ENCODE data around the gene PPP1R36. TPM values are rescaled to one million over a fixed set of nuclear protein-coding genes. Genes with fewer than 3 reads are reported as not detected.

Gene PPP1R36
- total RNA-seq, 1 experiment from 2014 or later, result not detected

- POLR2A ChIA-PET (ENCODE audit: unreplicated experiment), result no interaction called here
- intact Hi-C loops (cut with micrococcal nuclease; ENCODE audit: unreplicated experiment), result loop anchor here (10.0 kb wide), 1 partner anchor 346 kb away; no protein-coding TSS in a partner anchor
- no peaks in the 10 kb centered on the region for H3K4me1 ChIP-seq (replicated peaks; ENCODE audit: insufficient read depth)
- no peak overlapping the region for H2AFZ ChIP-seq
- TF ChIP-seq EZH2 (IDR thresholded peaks at IDR 0.05; ENCODE audit: low read depth), result no peak
- no peak for TF ChIP-seq CTCF (conservative IDR thresholded peaks at IDR 0.05)
- H3K79me2 ChIP-seq (ENCODE audit: low read depth), result no peaks in the 10 kb centered on the region
- no peaks in the 10 kb centered on the region for H3K9me2 ChIP-seq (ENCODE audit: insufficient read depth)
- H3K27ac ChIP-seq, result no peak overlapping the region
- H3K4me2 ChIP-seq, result no peak overlapping the region
- CTCF ChIA-PET, result no interaction called here
- no TSS peak for BruUV-seq (replicated peaks)
- no peaks in the 10 kb centered on the region for H3K9me3 ChIP-seq (ENCODE audit: insufficient read depth, low read depth)
- DNase-seq, result no peak
- H3K27me3 ChIP-seq (ENCODE audit: insufficient read depth, low read depth), result no peaks in the 10 kb centered on the region
- H3K4me3 ChIP-seq, result no peak overlapping the region
- H3K36me3 ChIP-seq (ENCODE audit: low read depth), result no peaks in the 10 kb centered on the region
- H3F3A ChIP-seq (ENCODE audit: insufficient read depth, low read depth), result no peaks in the 10 kb centered on the region
- H4K20me1 ChIP-seq (ENCODE audit: insufficient read depth), result no peaks in the 10 kb centered on the region
Measured at GRCh38 chr14:64549016-64549415, 745 bp upstream of the PPP1R36 start.

GRCh38 chr14:64550621-64551333, 1.0 kb downstream of the PPP1R36 start:
- Histone ChIP-seq H3K27me3 (ENCODE audit: insufficient read depth, low read depth) (no peaks in the 10 kb centered on the region), H3K4me2 (no peak overlapping the region), H3K4me3 (no peak overlapping the region), H2AFZ (no peak overlapping the region), H3K36me3 (ENCODE audit: low read depth) (no peaks in the 10 kb centered on the region), H3K9me2 (ENCODE audit: insufficient read depth) (no peaks in the 10 kb centered on the region), H3K9me3 (ENCODE audit: insufficient read depth, low read depth) (no peaks in the 10 kb centered on the region), H3K4me1 (replicated peaks; ENCODE audit: insufficient read depth) (no peaks in the 10 kb centered on the region), H4K20me1 (ENCODE audit: insufficient read depth) (no peaks in the 10 kb centered on the region), H3K27ac (no peak overlapping the region), H3F3A (ENCODE audit: insufficient read depth, low read depth) (no peaks in the 10 kb centered on the region), H3K79me2 (ENCODE audit: low read depth) (no peaks in the 10 kb centered on the region)
- ChIA-PET POLR2A (ENCODE audit: unreplicated experiment) (interaction anchor here (0.7 kb wide), 1 partner anchor 540 kb away, joined by 5 read pairs; no protein-coding TSS in a partner anchor), CTCF (no interaction called here)
- DNase-seq, result no peak
- intact Hi-C loops (cut with micrococcal nuclease; ENCODE audit: unreplicated experiment), result no loop called here
- TF ChIP-seq CTCF (conservative IDR thresholded peaks at IDR 0.05), result no peak
- BruUV-seq (replicated peaks), result no TSS peak

- no peaks in the 10 kb centered on the region for H4K20me1 ChIP-seq (ENCODE audit: insufficient read depth)
- H3K27me3 ChIP-seq (ENCODE audit: insufficient read depth, low read depth), result no peaks in the 10 kb centered on the region
- no peak for TF ChIP-seq CTCF (conservative IDR thresholded peaks at IDR 0.05)
- no peak for TF ChIP-seq EZH2 (IDR thresholded peaks at IDR 0.05; ENCODE audit: low read depth)
- no peak overlapping the region for H2AFZ ChIP-seq
- H3K27ac ChIP-seq, result no peak overlapping the region
- no peaks in the 10 kb centered on the region for H3K36me3 ChIP-seq (ENCODE audit: low read depth)
- H3K9me3 ChIP-seq (ENCODE audit: insufficient read depth, low read depth), result no peaks in the 10 kb centered on the region
- intact Hi-C loops (cut with micrococcal nuclease; ENCODE audit: unreplicated experiment), result no loop called here
- H3K9me2 ChIP-seq (ENCODE audit: insufficient read depth), result no peaks in the 10 kb centered on the region
- H3K4me3 ChIP-seq, result no peak overlapping the region
- no peak overlapping the region for H3K4me2 ChIP-seq
- H3K4me1 ChIP-seq (replicated peaks; ENCODE audit: insufficient read depth), result no peaks in the 10 kb centered on the region
- H3F3A ChIP-seq (ENCODE audit: insufficient read depth, low read depth), result no peaks in the 10 kb centered on the region
- POLR2A ChIA-PET (ENCODE audit: unreplicated experiment), result interaction anchor here (0.5 to 0.6 kb wide), 3 partner anchors 20 to 51 kb away, joined by 3 to 6 read pairs (median 4); partner anchors contain the start of gene ZBTB1
- no TSS peak for BruUV-seq (replicated peaks)
- no peaks in the 10 kb centered on the region for H3K79me2 ChIP-seq (ENCODE audit: low read depth)
- no peak for DNase-seq
- CTCF ChIA-PET, result interaction anchor here (0.5 to 0.7 kb wide), 2 partner anchors 14 to 30 kb away, joined by 3 to 5 read pairs; partner anchors contain the start of gene HSPA2
Measured at GRCh38 chr14:64554556-64554955, 4.8 kb downstream of the PPP1R36 start.

Data from PC-9 (cell line).